HG03025 (cell line): ENCODE measurements around the gene PDE3A.
"Not testable (repeated sequence)": the region's sequence is repeated elsewhere in the genome, so short reads cannot be mapped to it uniquely, and the experiment has no call there.

Experiments used
- ATAC-seq: cut with Tn5 transposase; IDR thresholded peaks from one replicate; pipeline ENCODE4 v1.9.1; 2021; ENCODE audit warnings: mild to moderate bottlenecking, moderate library complexity; ENCODE audit not compliant: unreplicated experiment, low FRiP score

PDE3A gene

GRCh38 chr12:20372326-20373096, 4.2 kb downstream of the PDE3A start:
- no peak for ATAC-seq

- no peak for ATAC-seq
These were observed 6.5 kb downstream of the PDE3A start for GRCh38 chr12:20374795-20375194.

GRCh38 chr12:20375560-20375959, 7.2 kb downstream of the PDE3A start:
- no peak for ATAC-seq

- no peak for ATAC-seq
These were observed 8.6 kb downstream of the PDE3A start for GRCh38 chr12:20376984-20377383.

GRCh38 chr12:20377750-20378149, 9.4 kb downstream of the PDE3A start:
- no peak for ATAC-seq

- no peak for ATAC-seq
These were observed 13.8 kb downstream of the PDE3A start for GRCh38 chr12:20382117-20382516.

- ATAC-seq, result no peak
These were observed 15.3 kb downstream of the PDE3A start for GRCh38 chr12:20383612-20384011.

GRCh38 chr12:20384836-20385235, 16.5 kb downstream of the PDE3A start:
- not testable (repeated sequence) for ATAC-seq

- no peak for ATAC-seq
These were observed 22.5 kb downstream of the PDE3A start for GRCh38 chr12:20390846-20391245.

GRCh38 chr12:20392339-20392738, 24.0 kb downstream of the PDE3A start:
- ATAC-seq, result no peak

GRCh38 chr12:20393707-20394106, 25.4 kb downstream of the PDE3A start:
- no peak for ATAC-seq

- no peak for ATAC-seq
These were observed 27.6 kb downstream of the PDE3A start for GRCh38 chr12:20395791-20396550.

GRCh38 chr12:20398686-20399085, 30.3 kb downstream of the PDE3A start:
- no peak for ATAC-seq

GRCh38 chr12:20400003-20400402, 31.7 kb downstream of the PDE3A start:
- ATAC-seq, result no peak

- ATAC-seq, result no peak
These were observed 34.9 kb downstream of the PDE3A start for GRCh38 chr12:20403230-20403629.

GRCh38 chr12:20404576-20405346, 36.4 kb downstream of the PDE3A start:
- ATAC-seq, result no peak

- ATAC-seq, result no peak
These were observed 41.5 kb downstream of the PDE3A start for GRCh38 chr12:20409607-20410377.

GRCh38 chr12:20410734-20411133, 42.4 kb downstream of the PDE3A start:
- no peak for ATAC-seq

- no peak for ATAC-seq
These were observed 43.0 kb downstream of the PDE3A start for GRCh38 chr12:20411345-20411744.

- ATAC-seq, result no peak
These were observed 46.7 kb downstream of the PDE3A start for GRCh38 chr12:20415028-20415427.
